HG03066 (cell line): Measurements from ENCODE around the gene FSHR.

Source experiments
- ATAC-seq: cut with Tn5 transposase; IDR thresholded peaks from one replicate; pipeline ENCODE4 v1.9.1; 2021; ENCODE audit warnings: low read depth; ENCODE audit not compliant: unreplicated experiment

FSHR gene

DNA sequence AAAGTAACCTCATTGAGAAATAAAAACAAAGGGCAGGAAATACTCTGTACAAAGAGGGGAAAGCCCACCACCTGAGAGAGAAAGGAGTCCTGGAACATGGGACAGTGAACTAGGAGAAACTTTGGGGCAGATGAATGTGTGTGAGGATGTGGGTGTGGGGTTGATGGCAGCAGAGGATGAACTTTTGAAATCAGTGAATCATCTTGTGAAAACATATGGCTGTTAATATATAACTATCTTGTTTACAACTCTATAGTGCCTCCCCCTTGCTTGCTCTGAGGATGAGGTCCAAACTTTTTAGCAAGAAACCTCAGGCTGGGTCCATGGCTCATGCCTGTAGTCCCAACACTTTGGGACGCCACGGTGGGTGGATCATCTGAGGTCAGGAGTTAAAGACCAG, 227.0 kb downstream of the FSHR start:
- ATAC-seq = no peak

DNA sequence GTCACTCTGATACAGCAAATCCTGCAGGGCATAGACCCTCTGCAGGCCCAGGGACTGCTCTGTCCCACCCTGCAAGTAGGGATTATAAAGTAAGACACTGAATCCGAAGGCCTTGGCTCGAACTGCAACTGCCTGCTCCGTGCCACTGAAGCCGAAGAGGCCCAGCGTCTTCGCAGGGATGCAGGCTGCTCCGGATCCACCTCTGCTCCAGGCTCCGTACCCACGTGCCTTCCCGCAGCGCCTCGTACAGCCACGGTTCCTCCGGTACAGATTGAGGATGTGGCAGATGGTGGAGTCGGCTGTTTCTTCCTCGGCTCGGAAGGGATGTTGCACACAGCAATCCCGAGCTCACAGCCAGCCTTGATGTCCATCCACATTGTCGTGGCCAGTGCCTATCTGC, 238.4 kb downstream of the FSHR start:
- ATAC-seq = no peak

GRCh38 chr2:48915227-48915626, 239.1 kb downstream of the FSHR start:
- no peak for ATAC-seq

DNA sequence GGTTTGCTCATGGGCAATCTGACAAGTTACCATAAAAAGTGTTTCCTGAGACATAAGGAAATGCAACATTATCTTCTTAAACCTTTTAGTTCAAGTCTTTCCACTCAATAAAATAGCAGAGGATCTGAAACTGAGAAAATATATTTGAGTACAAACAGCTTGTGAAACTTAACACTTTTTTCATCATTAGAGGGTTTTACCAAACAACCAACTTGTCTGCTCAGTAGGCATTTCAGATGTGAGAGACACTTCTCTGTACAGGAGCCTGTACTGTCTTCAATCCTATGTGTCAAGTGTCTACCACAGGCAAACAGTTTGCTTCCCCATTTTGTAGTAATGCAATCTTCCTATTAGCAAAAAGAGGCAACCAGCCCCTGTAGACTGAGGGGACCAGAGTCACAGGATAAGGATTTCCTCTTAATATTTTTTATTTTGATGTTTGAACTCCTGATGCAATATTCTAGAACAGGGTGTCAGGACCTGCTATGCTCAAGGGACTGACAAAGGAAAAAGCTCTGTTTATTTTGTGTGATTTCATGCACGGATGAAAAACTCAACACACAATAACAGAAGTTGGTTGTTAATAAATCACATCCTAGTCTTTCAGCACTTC, 239.7 kb downstream of the FSHR start:
- no peak for ATAC-seq
